ENCODE results near the gene BLMH.

GRCh38 chr17:30302241-30302640, 10.5 kb upstream of the BLMH start:
- no peak for TF ChIP-seq POLR2AphosphoS5 (IDR thresholded peaks at IDR 0.05)
- TF ChIP-seq, protein P1, sequence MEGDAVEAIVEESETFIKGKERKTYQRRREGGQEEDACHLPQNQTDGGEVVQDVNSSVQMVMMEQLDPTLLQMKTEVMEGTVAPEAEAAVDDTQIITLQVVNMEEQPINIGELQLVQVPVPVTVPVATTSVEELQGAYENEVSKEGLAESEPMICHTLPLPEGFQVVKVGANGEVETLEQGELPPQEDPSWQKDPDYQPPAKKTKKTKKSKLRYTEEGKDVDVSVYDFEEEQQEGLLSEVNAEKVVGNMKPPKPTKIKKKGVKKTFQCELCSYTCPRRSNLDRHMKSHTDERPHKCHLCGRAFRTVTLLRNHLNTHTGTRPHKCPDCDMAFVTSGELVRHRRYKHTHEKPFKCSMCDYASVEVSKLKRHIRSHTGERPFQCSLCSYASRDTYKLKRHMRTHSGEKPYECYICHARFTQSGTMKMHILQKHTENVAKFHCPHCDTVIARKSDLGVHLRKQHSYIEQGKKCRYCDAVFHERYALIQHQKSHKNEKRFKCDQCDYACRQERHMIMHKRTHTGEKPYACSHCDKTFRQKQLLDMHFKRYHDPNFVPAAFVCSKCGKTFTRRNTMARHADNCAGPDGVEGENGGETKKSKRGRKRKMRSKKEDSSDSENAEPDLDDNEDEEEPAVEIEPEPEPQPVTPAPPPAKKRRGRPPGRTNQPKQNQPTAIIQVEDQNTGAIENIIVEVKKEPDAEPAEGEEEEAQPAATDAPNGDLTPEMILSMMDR (IDR thresholded peaks at IDR 0.05) = no peak
- no peak for TF ChIP-seq POLR2A (IDR thresholded peaks at IDR 0.05)
